Urinary bladder (tissue), 4 donors: Measurements from ENCODE around the gene PCSK6. TPM values are rescaled to one million over a fixed set of nuclear protein-coding genes. Genes with fewer than 3 reads are reported as not detected.

Source experiments
- DNase-seq: peaks from one replicate; pipeline ENCODE4 v3.0.0-alpha.2; 2015; ENCODE audit errors: extremely low spot score
- H3K27ac ChIP-seq: one replicate; pipeline ENCODE4 v1.5.1; 2013; ENCODE audit warnings: low read depth, mild to moderate bottlenecking, moderate library complexity
- H3K36me3 ChIP-seq: one replicate; pipeline ENCODE4 v1.6.1; 2013; ENCODE audit warnings: mild to moderate bottlenecking, moderate library complexity; ENCODE audit not compliant: insufficient read depth
- H3K4me1 ChIP-seq: one replicate; pipeline ENCODE4 v1.6.1; 2013; ENCODE audit warnings: mild to moderate bottlenecking, moderate library complexity; ENCODE audit not compliant: insufficient read depth
- H3K4me3 ChIP-seq: one replicate; pipeline ENCODE4 v1.5.1; 2013; ENCODE audit warnings: low read depth, low read length
- WGBS: extraction: QIAGEN DNeasy Blood & Tissue Kit; methylation state at CpG from one replicate; pipeline ENCODE4 v1.1.7; 2013; 5-methylcytosine and 5-hydroxymethylcytosine counted together
- polyA plus RNA-seq: library from polyadenylated mRNA; stranded (reverse); fragments of 200-250 nt; gene quantifications from one replicate; pipeline ENCODE4 v1.2.3, GENCODE V29; 2013
- total RNA-seq: library from RNA; depleted of rRNA; stranded (reverse); fragments of >200 nt; gene quantifications from one replicate; pipeline ENCODE4 v1.2.3, GENCODE V29; 2014
- donor health status: healthy with polysubstance abuse.
- donor health status: healthy.

The PCSK6 gene
- total and polyA plus RNA-seq, 2 donors = 2.5 to 14.1 TPM

- no peaks in the 10 kb centered on the region for H3K36me3 ChIP-seq
- no peak overlapping the region for H3K27ac ChIP-seq
- no peak overlapping the region for H3K4me3 ChIP-seq
- no peaks in the 10 kb centered on the region for H3K4me1 ChIP-seq
- DNase-seq = no peak
- WGBS = 31% methylated on average over 19 of the region's 19 CpGs
Measured at GRCh38 chr15:101451266-101451799, 38.2 kb downstream of the PCSK6 start.

GRCh38 chr15:101450403-101451265 lies 38.9 kb downstream of the PCSK6 start:
- no peak overlapping the region for H3K27ac ChIP-seq
- no peaks in the 10 kb centered on the region for H3K36me3 ChIP-seq
- H3K4me1 ChIP-seq = no peaks in the 10 kb centered on the region
- 75% methylated on average over 18 of the region's 18 CpGs for WGBS
- no peak overlapping the region for H3K4me3 ChIP-seq
- DNase-seq = no peak

GRCh38 chr15:101449471-101450402 lies 39.8 kb downstream of the PCSK6 start:
- WGBS = 90% methylated on average over 21 of the region's 21 CpGs
- Histone ChIP-seq H3K36me3 (no peaks in the 10 kb centered on the region), H3K27ac (no peak overlapping the region), H3K4me1 (no peaks in the 10 kb centered on the region), H3K4me3 (no peak overlapping the region)
- DNase-seq = no peak

- no peaks in the 10 kb centered on the region for H3K36me3 ChIP-seq
- H3K4me3 ChIP-seq = no peak overlapping the region
- WGBS = 93% methylated on average over 3 of the region's 3 CpGs
- DNase-seq = no peak
- H3K27ac ChIP-seq = no peak overlapping the region
- H3K4me1 ChIP-seq = no peaks in the 10 kb centered on the region
Measured at GRCh38 chr15:101448336-101448735, 41.2 kb downstream of the PCSK6 start.

GRCh38 chr15:101447561-101448071 lies 41.9 kb downstream of the PCSK6 start:
- 89% methylated on average over 20 of the region's 20 CpGs for WGBS
- DNase-seq = no peak
- H3K27ac ChIP-seq = no peak overlapping the region
- H3K4me3 ChIP-seq = no peak overlapping the region
- no peaks in the 10 kb centered on the region for H3K36me3 ChIP-seq
- H3K4me1 ChIP-seq = no peaks in the 10 kb centered on the region

- Histone ChIP-seq H3K27ac (no peak overlapping the region), H3K4me3 (no peak overlapping the region), H3K4me1 (no peaks in the 10 kb centered on the region), H3K36me3 (no peaks in the 10 kb centered on the region)
- 92% methylated on average over 2 of the region's 2 CpGs for WGBS
- no peak for DNase-seq
Measured at GRCh38 chr15:101447168-101447533, 42.4 kb downstream of the PCSK6 start.

GRCh38 chr15:101446518-101447167 lies 42.9 kb downstream of the PCSK6 start:
- DNase-seq = no peak
- WGBS = 71% methylated on average over 12 of the region's 12 CpGs
- Histone ChIP-seq H3K4me3 (no peak overlapping the region), H3K27ac (no peak overlapping the region), H3K36me3 (no peaks in the 10 kb centered on the region), H3K4me1 (no peaks in the 10 kb centered on the region)

GRCh38 chr15:101445562-101446517 lies 43.7 kb downstream of the PCSK6 start:
- no peak overlapping the region for H3K4me3 ChIP-seq
- H3K4me1 ChIP-seq = no peaks in the 10 kb centered on the region
- H3K36me3 ChIP-seq = no peaks in the 10 kb centered on the region
- 53% methylated on average over 22 of the region's 22 CpGs for WGBS
- DNase-seq = no peak
- no peak overlapping the region for H3K27ac ChIP-seq

- no peak for DNase-seq
- Histone ChIP-seq H3K27ac (no peak overlapping the region), H3K4me3 (no peak overlapping the region), H3K4me1 (no peaks in the 10 kb centered on the region), H3K36me3 (no peaks in the 10 kb centered on the region)
- 96% methylated on average over 12 of the region's 12 CpGs for WGBS
Measured at GRCh38 chr15:101444807-101445508, 44.5 kb downstream of the PCSK6 start.

GRCh38 chr15:101444015-101444414 lies 45.5 kb downstream of the PCSK6 start:
- 78% methylated on average over 8 of the region's 8 CpGs for WGBS
- H3K4me3 ChIP-seq = no peak overlapping the region
- no peaks in the 10 kb centered on the region for H3K4me1 ChIP-seq
- H3K36me3 ChIP-seq = no peaks in the 10 kb centered on the region
- no peak overlapping the region for H3K27ac ChIP-seq
- no peak for DNase-seq

GRCh38 chr15:101442272-101442671 lies 47.2 kb downstream of the PCSK6 start:
- DNase-seq = no peak
- H3K4me1 ChIP-seq = no peaks in the 10 kb centered on the region
- H3K27ac ChIP-seq = no peak overlapping the region
- 96% methylated on average over 6 of the region's 6 CpGs for WGBS
- no peaks in the 10 kb centered on the region for H3K36me3 ChIP-seq
- no peak overlapping the region for H3K4me3 ChIP-seq

GRCh38 chr15:101441696-101442095 lies 47.8 kb downstream of the PCSK6 start:
- 77% methylated on average over 11 of the region's 11 CpGs for WGBS
- no peak overlapping the region for H3K4me3 ChIP-seq
- no peak for DNase-seq
- no peaks in the 10 kb centered on the region for H3K36me3 ChIP-seq
- H3K27ac ChIP-seq = no peak overlapping the region
- no peaks in the 10 kb centered on the region for H3K4me1 ChIP-seq
